Neural cell (in vitro differentiated cells): ENCODE data around the gene DNAJB6. TPM values are rescaled to one million over a fixed set of nuclear protein-coding genes. Genes with fewer than 3 reads are reported as not detected.

Source experiments
- H2AFZ ChIP-seq: fragments of 200-600, 300-800 bp; sonication (generic), shearing (Covaris generic); 2 replicates; pipeline ENCODE4 v1.6.0; 2014; ENCODE audit warnings: low read depth, mild to moderate bottlenecking, antibody characterized with exemption, low read length, moderate library complexity
- H3F3A ChIP-seq: fragments of 200-600 bp; shearing (Covaris generic); 2 replicates; pipeline ENCODE4 v1.6.1; 2016; ENCODE audit warnings: mild to moderate bottlenecking, moderate library complexity, mixed read lengths, antibody characterized with exemption, low read length; ENCODE audit not compliant: insufficient read depth, poor library complexity, severe bottlenecking
- H3K27ac ChIP-seq: fragments of 200-600, 300-800 bp; sonication (generic), shearing (Covaris generic); 2 replicates; pipeline ENCODE4 v1.5.1; 2014; ENCODE audit warnings: mild to moderate bottlenecking, low read length, moderate library complexity
- H3K27me3 ChIP-seq: fragments of 300-800, 200-600 bp; sonication (generic), shearing (Covaris generic); 2 replicates; pipeline ENCODE4 v1.6.0; 2014; ENCODE audit warnings: mild to moderate bottlenecking, low read depth, low read length, moderate library complexity; ENCODE audit not compliant: insufficient read depth
- H3K36me3 ChIP-seq: fragments of 300-800, 200-600 bp; sonication (generic), shearing (Covaris generic); 2 replicates; pipeline ENCODE4 v1.5.1; 2014; ENCODE audit warnings: mild to moderate bottlenecking, antibody characterized with exemption, low read length, moderate library complexity; ENCODE audit not compliant: insufficient read depth
- H3K4me2 ChIP-seq: fragments of 300-800, 200-600 bp; sonication (generic), shearing (Covaris generic); 2 replicates; pipeline ENCODE4 v1.6.0; 2014; ENCODE audit warnings: mild to moderate bottlenecking, low read length
- H3K4me3 ChIP-seq: fragments of 300-800, 200-600 bp; sonication (generic), shearing (Covaris generic); 2 replicates; pipeline ENCODE4 v1.5.1; 2014; ENCODE audit warnings: mild to moderate bottlenecking, low read length, moderate library complexity
- H3K79me2 ChIP-seq: fragments of 200-600 bp; shearing (Covaris generic); replicated peaks from 2 replicates; pipeline ENCODE4 v1.6.0; 2014; ENCODE audit warnings: mild to moderate bottlenecking, low read length, moderate library complexity; ENCODE audit not compliant: insufficient read depth
- H3K9ac ChIP-seq: fragments of 300-800, 200-600 bp; sonication (generic), shearing (Covaris generic); 2 replicates; pipeline ENCODE4 v1.6.1; 2016; ENCODE audit warnings: mild to moderate bottlenecking, low read length, mixed read lengths
- H3K9me2 ChIP-seq: fragments of 200-600 bp; shearing (Covaris generic); 2 replicates; pipeline ENCODE4 v1.6.1; 2016; ENCODE audit warnings: mild to moderate bottlenecking, low read length, mixed read lengths; ENCODE audit not compliant: insufficient read depth
- H3K9me3 ChIP-seq: fragments of 200-600, 300-800 bp; sonication (generic), shearing (Covaris generic); 2 replicates; pipeline ENCODE4 v1.6.1; 2016; ENCODE audit warnings: mild to moderate bottlenecking, mixed run types, low read length, moderate library complexity, mixed read lengths
- H4K20me1 ChIP-seq: fragments of 200-600 bp; shearing (Covaris generic); 2 replicates; pipeline ENCODE4 v1.6.1; 2016; ENCODE audit warnings: mild to moderate bottlenecking, mixed run types; ENCODE audit not compliant: insufficient read depth
- CTCF ChIP-seq: fragments of 450-650 bp; IDR thresholded peaks from 2 replicates; pipeline ENCODE4 v1.5.1; 2014; ENCODE audit warnings: antibody characterized with exemption, mild to moderate bottlenecking, moderate library complexity; ENCODE audit not compliant: poor library complexity, severe bottlenecking
- EP300 ChIP-seq: fragments of 450-650 bp; conservative IDR thresholded peaks from 2 replicates; pipeline ENCODE4 v1.6.1; 2014; ENCODE audit warnings: antibody characterized with exemption, mild to moderate bottlenecking, moderate library complexity; ENCODE audit not compliant: poor library complexity, severe bottlenecking
- EZH2 ChIP-seq: fragments of 200-600, 300-800 bp; shearing (Covaris generic), sonication (generic); IDR thresholded peaks from 2 replicates; pipeline ENCODE4 v1.6.1; 2014; ENCODE audit warnings: antibody characterized with exemption, low read length, borderline replicate concordance, mild to moderate bottlenecking; ENCODE audit not compliant: insufficient read depth, poor library complexity, severe bottlenecking
- POLR2AphosphoS5 ChIP-seq: IDR thresholded peaks from 2 replicates; pipeline ENCODE4 v1.6.1; 2012
- RAD21 ChIP-seq: fragments of 450-650 bp; conservative IDR thresholded peaks from 2 replicates; pipeline ENCODE4 v1.6.1; 2014; ENCODE audit warnings: antibody characterized with exemption, mild to moderate bottlenecking, moderate library complexity
- REST ChIP-seq: IDR thresholded peaks from 2 replicates; pipeline ENCODE4 v1.6.1; 2012; ENCODE audit warnings: borderline replicate concordance
- SMC3 ChIP-seq: fragments of 450-650 bp; conservative IDR thresholded peaks from 2 replicates; pipeline ENCODE4 v1.6.1; 2014; ENCODE audit warnings: antibody characterized with exemption, mild to moderate bottlenecking, moderate library complexity; ENCODE audit not compliant: poor library complexity
- TAF1 ChIP-seq: IDR thresholded peaks from 2 replicates; pipeline ENCODE4 v1.6.1; 2012; ENCODE audit warnings: low read depth
- polyA plus RNA-seq: library from polyadenylated mRNA; depleted of rRNA; stranded (reverse); fragments of >200 nt; gene quantifications from 2 replicates; pipeline ENCODE4 v1.2.3, GENCODE V29; 2014

Gene DNAJB6
- polyA plus RNA-seq, 1 donor from 2014 or later = 427 TPM

- H3K79me2 ChIP-seq = peaks cover 76% of the 10 kb centered on the region
- TF ChIP-seq SMC3 (no peak), POLR2AphosphoS5 (no peak), EP300 (no peak), RAD21 (no peak)
- H4K20me1 ChIP-seq = peaks cover 8% of the 10 kb centered on the region
Measured at GRCh38 chr7:157352516-157352915, 15.7 kb downstream of the DNAJB6 start.

GRCh38 chr7:157355784-157356511 lies 19.1 kb downstream of the DNAJB6 start:
- TF ChIP-seq REST (no peak), EP300 (peak; percentile 29), EZH2 (no peak), CTCF (no peak), RAD21 (no peak), SMC3 (peak; percentile 16), POLR2AphosphoS5 (peak; percentile 70), TAF1 (no peak)
- H3K9me2 ChIP-seq = no peaks in the 10 kb centered on the region
- H3K27me3 ChIP-seq = no peaks in the 10 kb centered on the region
- H3K36me3 ChIP-seq = peaks cover 3% of the 10 kb centered on the region
- peak overlapping the region; percentile 19 for H3K4me2 ChIP-seq
- H3K9me3 ChIP-seq = no peaks in the 10 kb centered on the region
- H3K4me3 ChIP-seq = peak overlapping the region; percentile 36
- H3F3A ChIP-seq = no peaks in the 10 kb centered on the region
- peak overlapping the region; percentile 45 for H3K27ac ChIP-seq
- H2AFZ ChIP-seq = no peak overlapping the region
- H3K9ac ChIP-seq = peak overlapping the region; percentile 30
- peaks cover 8% of the 10 kb centered on the region for H4K20me1 ChIP-seq
- H3K79me2 ChIP-seq = peaks cover 71% of the 10 kb centered on the region

More at GRCh38 chr7:157352516-157352915, 15.7 kb downstream of the DNAJB6 start:
- no peak overlapping the region for H3K27ac ChIP-seq
- no peak overlapping the region for H3K4me2 ChIP-seq
- no peaks in the 10 kb centered on the region for H3K27me3 ChIP-seq
- no peaks in the 10 kb centered on the region for H3K9me3 ChIP-seq
- H2AFZ ChIP-seq = no peak overlapping the region
- H3K36me3 ChIP-seq = no peaks in the 10 kb centered on the region
- no peaks in the 10 kb centered on the region for H3F3A ChIP-seq
- no peak overlapping the region for H3K4me3 ChIP-seq
- H3K9ac ChIP-seq = no peak overlapping the region
- no peaks in the 10 kb centered on the region for H3K9me2 ChIP-seq
